H1 (cell line): Measurements from ENCODE around the gene C19orf25. TPM values are rescaled to one million over a fixed set of nuclear protein-coding genes. Genes with fewer than 3 reads are reported as not detected.
"Not testable (repeated sequence)": the region's sequence is repeated elsewhere in the genome, so short reads cannot be mapped to it uniquely, and the experiment has no call there.

Experiments used
- CTCF ChIA-PET: fragments of 300-600 bp; sonication (Branson Sonifier 250); formaldehyde crosslinking; loops from one replicate; lab custom pipeline; 2021; ENCODE audit not compliant: partially characterized antibody; lab: Charles Lee
- POLR2A ChIA-PET: fragments of 300-600 bp; sonication (Branson Sonifier 250); formaldehyde crosslinking; loops from one replicate; lab custom pipeline; 2021; ENCODE audit warnings: inconsistent platforms; ENCODE audit not compliant: partially characterized antibody; lab: Charles Lee
- DNase-seq, 2 experiments: peaks; one replicate each; pipeline versions ENCODE4 v3.0.0 to v3.0.0-alpha.2; 2010 to 2022; ENCODE audit warnings: low spot score in 2 of 2, low read depth in 1 of 2, mixed read lengths in 1 of 2
- FAIRE-seq: peaks from 2 replicates; lab custom pipeline; 2011; peaks lifted over from hg19 to GRCh38; lab: Jason Lieb, UNC
- H2AFZ ChIP-seq: 2 replicates; pipeline ENCODE4 v1.8.1; 2012; ENCODE audit warnings: low read length, inconsistent platforms
- H2AK5ac ChIP-seq: 2 replicates; pipeline ENCODE4 v1.6.1; 2013; ENCODE audit warnings: low read depth, low read length
- H2BK120ac ChIP-seq: replicated peaks from 2 replicates; pipeline ENCODE3; 2013; ENCODE audit warnings: low read depth, low read length, inconsistent platforms
- H2BK12ac ChIP-seq: 2 replicates; pipeline ENCODE4 v1.6.1; 2013; ENCODE audit warnings: low read depth, low read length
- H2BK15ac ChIP-seq: 2 replicates; pipeline ENCODE4 v1.6.1; 2013; ENCODE audit warnings: low read length
- H2BK20ac ChIP-seq: 2 replicates; pipeline ENCODE4 v1.6.1; 2013; ENCODE audit warnings: low read length
- H2BK5ac ChIP-seq: 2 replicates; pipeline ENCODE4 v1.6.1; 2013; ENCODE audit warnings: low read depth, low read length
- H3K14ac ChIP-seq: 2 replicates; pipeline ENCODE4 v1.6.1; 2013; ENCODE audit warnings: inconsistent platforms; ENCODE audit not compliant: insufficient read length
- H3K18ac ChIP-seq: 2 replicates; pipeline ENCODE4 v1.6.1; 2013; ENCODE audit warnings: low read length; ENCODE audit errors: extremely low read depth
- H3K23ac ChIP-seq: 2 replicates; pipeline ENCODE4 v1.6.1; 2013; ENCODE audit warnings: inconsistent platforms; ENCODE audit not compliant: insufficient read length
- H3K23me2 ChIP-seq: 2 replicates; pipeline ENCODE4 v1.6.1; 2013; ENCODE audit warnings: low read depth, low read length
- H3K27ac ChIP-seq: 2 replicates; pipeline ENCODE4 v1.6.1; 2011; ENCODE audit warnings: low read depth, low read length, inconsistent platforms
- H3K27me3 ChIP-seq, 4 experiments: replicated peaks in 1 of 4; 1 replicate in 1 of 4; 2 replicates in 3 of 4; pipeline versions ENCODE4 v1.6.1 to v1.8.1; 2011 to 2013; ENCODE audit warnings: low read length in 3 of 4, mild to moderate bottlenecking in 3 of 4, inconsistent platforms in 2 of 4, mixed read lengths in 2 of 4, moderate library complexity in 1 of 4; ENCODE audit not compliant: control insufficient read depth in 3 of 4, insufficient read depth in 3 of 4; ENCODE audit errors: extremely low read depth in 1 of 4
- H3K36me3 ChIP-seq, 4 experiments: 2 replicates each; pipeline versions ENCODE4 v1.6.1 to v1.8.1; 2011 to 2013; ENCODE audit warnings: mild to moderate bottlenecking in 4 of 4, low read length in 3 of 4, moderate library complexity in 2 of 4, control low read depth in 1 of 4, inconsistent platforms in 1 of 4; ENCODE audit not compliant: insufficient read depth in 4 of 4, control insufficient read depth in 2 of 4
- H3K4ac ChIP-seq: replicated peaks from 2 replicates; pipeline ENCODE3; 2013; ENCODE audit warnings: low read length, low read depth, mixed read lengths, inconsistent platforms; ENCODE audit not compliant: insufficient read length
- H3K4me1 ChIP-seq, 4 experiments: replicated peaks in 1 of 4; 1 replicate in 1 of 4; 2 replicates in 3 of 4; pipeline versions ENCODE4 v1.6.1 to v1.8.1; 2011 to 2013; ENCODE audit warnings: low read length in 3 of 4, inconsistent platforms in 2 of 4, mixed read lengths in 1 of 4; ENCODE audit not compliant: insufficient read depth in 4 of 4, control insufficient read depth in 3 of 4
- H3K4me2 ChIP-seq, 2 experiments: 2 replicates each; pipeline versions ENCODE4 v1.6.1 to v1.8.1; 2011 to 2013; ENCODE audit warnings: low read depth in 2 of 2, low read length in 2 of 2, control low read depth in 1 of 2, inconsistent platforms in 1 of 2, mild to moderate bottlenecking in 1 of 2; ENCODE audit not compliant: insufficient read depth in 1 of 2
- H3K4me3 ChIP-seq, 4 experiments: fragments of 200-600, 300-600 bp in 1 of 4; sonication (generic), shearing (Covaris generic), sonication (Bioruptor Twin) in 1 of 4; 2 replicates each; pipeline versions ENCODE4 v1.5.1 to v1.8.1; 2011 to 2016; ENCODE audit warnings: low read length in 4 of 4, low read depth in 3 of 4, control low read depth in 2 of 4, inconsistent platforms in 2 of 4, mild to moderate bottlenecking in 2 of 4, mixed read lengths in 1 of 4, moderate library complexity in 1 of 4; ENCODE audit not compliant: insufficient read depth in 2 of 4; ENCODE audit errors: extremely low read depth in 1 of 4
- H3K56ac ChIP-seq: replicated peaks from 2 replicates; pipeline ENCODE3; 2013; ENCODE audit warnings: low read depth, mild to moderate bottlenecking, mixed read lengths, low read length, inconsistent platforms; ENCODE audit not compliant: insufficient read length
- H3K79me1 ChIP-seq: 2 replicates; pipeline ENCODE4 v1.6.1; 2013; ENCODE audit warnings: low read depth, low read length, control low read depth
- H3K79me2 ChIP-seq, 2 experiments: 2 replicates each; pipeline versions ENCODE4 v1.6.1 to v1.8.1; 2012 to 2013; ENCODE audit warnings: low read length in 2 of 2, mild to moderate bottlenecking in 2 of 2, inconsistent platforms in 1 of 2; ENCODE audit not compliant: insufficient read depth in 2 of 2, control insufficient read depth in 1 of 2
- H3K9ac ChIP-seq, 4 experiments: replicated peaks in 1 of 4; 1 replicate in 1 of 4; 2 replicates in 3 of 4; pipeline versions ENCODE4 v1.6.1 to v1.8.1; 2011 to 2013; ENCODE audit warnings: low read depth in 3 of 4, low read length in 3 of 4, control low read depth in 2 of 4, mild to moderate bottlenecking in 2 of 4, moderate library complexity in 2 of 4, inconsistent platforms in 1 of 4; ENCODE audit errors: extremely low read depth in 1 of 4
- H3K9me3 ChIP-seq, 2 experiments: 2 replicates each; pipeline versions ENCODE4 v1.6.1 to v1.8.1; 2012 to 2013; ENCODE audit warnings: mild to moderate bottlenecking in 2 of 2, moderate library complexity in 2 of 2, control low read depth in 1 of 2, inconsistent platforms in 1 of 2, low read depth in 1 of 2, low read length in 1 of 2, mixed read lengths in 1 of 2; ENCODE audit not compliant: insufficient read depth in 2 of 2
- H4K20me1 ChIP-seq, 2 experiments: replicated peaks in 1 of 2; 2 replicates each; pipeline versions ENCODE3 to v1.8.1; 2011 to 2013; ENCODE audit warnings: inconsistent platforms in 2 of 2, low read length in 2 of 2, mild to moderate bottlenecking in 1 of 2; ENCODE audit not compliant: insufficient read depth in 2 of 2, control insufficient read depth in 1 of 2
- H4K5ac ChIP-seq: 2 replicates; pipeline ENCODE4 v1.6.1; 2013; ENCODE audit warnings: low read length, low read depth, mixed read lengths, inconsistent platforms; ENCODE audit not compliant: insufficient read length
- H4K8ac ChIP-seq: 2 replicates; pipeline ENCODE4 v1.8.0; 2013; ENCODE audit warnings: mild to moderate bottlenecking, moderate library complexity, low read length, inconsistent platforms; ENCODE audit not compliant: insufficient read depth; ENCODE audit errors: extremely low read depth
- H4K91ac ChIP-seq: replicated peaks from 2 replicates; pipeline ENCODE3; 2013; ENCODE audit warnings: low read length, mixed read lengths, inconsistent platforms; ENCODE audit not compliant: insufficient read length
- CTCF ChIP-seq, 3 experiments: IDR thresholded peaks; 1 replicate in 2 of 3; 2 replicates in 1 of 3; pipeline versions ENCODE4 v1.5.1 to v1.6.1; 2011; ENCODE audit warnings: low read length in 3 of 3, mild to moderate bottlenecking in 3 of 3, inconsistent platforms in 2 of 3, low read depth in 1 of 3, moderate library complexity in 1 of 3; ENCODE audit not compliant: insufficient read depth in 1 of 3; ENCODE audit errors: control extremely low read depth in 1 of 3
- EZH2 ChIP-seq: fragments of 200-600 bp; sonication (generic); IDR thresholded peaks from 2 replicates; pipeline ENCODE4 v1.7.1; 2012; ENCODE audit warnings: low read depth, mild to moderate bottlenecking, moderate library complexity, low read length, inconsistent platforms; ENCODE audit not compliant: severe bottlenecking
- WGBS, 2 experiments: shearing (Covaris generic) in 1 of 2; methylation state at CpG; one replicate each; pipeline versions ENCODE4 v1.1.6 to v1.1.7; 2013 to 2015; ENCODE audit warnings: low lambda C conversion rate in 2 of 2, mixed read lengths in 2 of 2, inconsistent platforms in 1 of 2, low coverage in 1 of 2, missing lambda C conversion rate in 1 of 2; ENCODE audit not compliant: insufficient replicate concordance in 2 of 2, insufficient coverage in 1 of 2, insufficient read length in 1 of 2; ENCODE audit errors: extremely low coverage in 1 of 2, missing lambda C conversion rate in 1 of 2; 5-methylcytosine and 5-hydroxymethylcytosine counted together
- polyA plus RNA-seq, 7 experiments: library from polyadenylated mRNA; depleted of rRNA in 3 of 7; stranded (reverse) in 5 of 7; unstranded in 2 of 7; fragments of >200 nt in 5 of 7; fragments of 200-250 nt in 2 of 7; gene quantifications; 1 replicate in 5 of 7; 2 replicates in 1 of 7; 4 replicates in 1 of 7; pipeline versions ENCODE4 v1.2.1 to v1.2.3, GENCODE V29; 2011 to 2013; ENCODE audit warnings: missing spikeins in 2 of 7, mixed read lengths in 2 of 7
- total RNA-seq: library from RNA; stranded (reverse); fragmentation: NEBNext Ultra II Directional; extraction: Animal tissue kit (Norgen Biotek cat#: 25700); gene quantifications from 2 replicates; pipeline ENCODE4 v1.2.1, GENCODE V29; 2021

Gene C19orf25
- total and polyA plus RNA-seq, 2 of the 8 experiments (the other 6 are each of a cell fraction or from before 2014, with no cell fraction given), result 41.3 to 67.4 TPM

- TF ChIP-seq EZH2, result no peak
- TF ChIP-seq CTCF (IDR thresholded peaks at IDR 0.05; ENCODE audit: control extremely low read depth in 1 of 3, insufficient read depth in 1 of 3, low read depth in 1 of 3, low read length in 3 of 3), result no peak
Measured at GRCh38 chr19:1501200-1501595, 22.2 kb upstream of the C19orf25 start (continued).

GRCh38 chr19:1499231-1499630, 20.2 kb upstream of the C19orf25 start:
- H2BK15ac ChIP-seq, H3K27ac ChIP-seq, H3K14ac ChIP-seq, H2BK20ac ChIP-seq, H3K9ac ChIP-seq, H2BK12ac ChIP-seq, H4K8ac ChIP-seq, H3K36me3 ChIP-seq, FAIRE-seq, H3K79me2 ChIP-seq, H4K91ac ChIP-seq, H3K4me3 ChIP-seq, H2BK120ac ChIP-seq, H3K4me2 ChIP-seq, H3K18ac ChIP-seq, DNase-seq, H2AK5ac ChIP-seq, H3K79me1 ChIP-seq, H4K5ac ChIP-seq, H3K23ac ChIP-seq, H3K4ac ChIP-seq, H3K56ac ChIP-seq, H3K23me2 ChIP-seq, H2AFZ ChIP-seq, H4K20me1 ChIP-seq, CTCF ChIA-PET, POLR2A ChIA-PET, H2BK5ac ChIP-seq: not testable (repeated sequence)
- WGBS, 2 experiments, result no CpG with 5 or more reads among the region's 34 CpGs
- peaks cover 5 to 11% of the 10 kb centered on the region in 2 experiments; a peak in 2 of 4 replicates for H3K9me3 ChIP-seq
- H3K27me3 ChIP-seq, result peaks cover 0 to 17% (median 13%) of the 10 kb centered on the region in 4 experiments; a peak in 5 of 7 replicates
- H3K4me1 ChIP-seq, result peaks cover 0 to 10% (median 6%) of the 10 kb centered on the region in 4 experiments; a peak in 5 of 7 replicates
